Measurements from ENCODE around the gene ESYT3. TPM values are rescaled to one million over a fixed set of nuclear protein-coding genes. Genes with fewer than 3 reads are reported as not detected.
A peak's percentile ranks its signal among the peaks of the same experiment; 100 is the strongest.

Gene ESYT3
- 1 to 10 TPM in 1 of 2 donors, under 1 TPM in 1; 0.12 to 1.7 TPM for total RNA-seq
- long read RNA-seq, result 0 reads

- DNase-seq (peak; percentile 78 to 79), ATAC-seq (peak; percentile 96)
- intact Hi-C loops (cut with DNase I, micrococcal nuclease), result no loop called here
Measured at GRCh38 chr3:138434276-138434874, at the start of gene ESYT3. Gene ESYT3 (plus strand): TSS chr3:138434616. CDS start chr3:138434799, 183 bp downstream.

GRCh38 chr3:138384976-138385375 lies 49.4 kb upstream of the ESYT3 start:
- ATAC-seq (no peak), DNase-seq (no peak)
- intact Hi-C loops (cut with DNase I, micrococcal nuclease), result no loop called here

GRCh38 chr3:138389144-138389601 lies 45.2 kb upstream of the ESYT3 start:
- DNase-seq, result no peak
- ATAC-seq, result no peak

GRCh38 chr3:138389841-138390581 lies 44.4 kb upstream of the ESYT3 start:
- intact Hi-C loops (cut with DNase I, micrococcal nuclease), result no loop called here
- ATAC-seq (no peak), DNase-seq (no peak)

More at GRCh38 chr3:138389144-138389601, 45.2 kb upstream of the ESYT3 start:
- intact Hi-C loops (cut with DNase I, micrococcal nuclease), result no loop called here

GRCh38 chr3:138390582-138390932 lies 43.9 kb upstream of the ESYT3 start:
- intact Hi-C loops (cut with DNase I, micrococcal nuclease), result no loop called here

GRCh38 chr3:138394156-138394555 lies 40.3 kb upstream of the ESYT3 start:
- intact Hi-C loops (cut with DNase I, micrococcal nuclease), result no loop called here
- ATAC-seq, result no peak
- DNase-seq, result no peak

More at GRCh38 chr3:138390582-138390932, 43.9 kb upstream of the ESYT3 start:
- ATAC-seq, result no peak
- no peak for DNase-seq

GRCh38 chr3:138394686-138395085 lies 39.7 kb upstream of the ESYT3 start:
- DNase-seq, result no peak
- intact Hi-C loops (cut with DNase I, micrococcal nuclease), result no loop called here
- no peak for ATAC-seq

GRCh38 chr3:138395865-138396751 lies 38.3 kb upstream of the ESYT3 start:
- DNase-seq (no peak), ATAC-seq (no peak)
- intact Hi-C loops (cut with DNase I, micrococcal nuclease), result no loop called here

- intact Hi-C loops (cut with DNase I, micrococcal nuclease), result no loop called here
- no peak for DNase-seq
- ATAC-seq, result no peak
Measured at GRCh38 chr3:138396752-138397410, 37.5 kb upstream of the ESYT3 start.

GRCh38 chr3:138397983-138398382 lies 36.4 kb upstream of the ESYT3 start:
- DNase-seq (no peak), ATAC-seq (no peak)
- intact Hi-C loops (cut with DNase I, micrococcal nuclease), result no loop called here

GRCh38 chr3:138398791-138399575 lies 35.4 kb upstream of the ESYT3 start:
- DNase-seq (no peak), ATAC-seq (no peak)
- intact Hi-C loops (cut with DNase I, micrococcal nuclease), result no loop called here

GRCh38 chr3:138399766-138400165 lies 34.6 kb upstream of the ESYT3 start:
- intact Hi-C loops (cut with DNase I, micrococcal nuclease), result no loop called here
- DNase-seq (no peak), ATAC-seq (no peak)

GRCh38 chr3:138400651-138401070 lies 33.8 kb upstream of the ESYT3 start:
- ATAC-seq (no peak), DNase-seq (no peak)
- intact Hi-C loops (cut with DNase I, micrococcal nuclease), result no loop called here

- intact Hi-C loops (cut with DNase I, micrococcal nuclease), result no loop called here
- ATAC-seq, result no peak
Measured at GRCh38 chr3:138401834-138402233, 32.6 kb upstream of the ESYT3 start.

GRCh38 chr3:138404121-138404520 lies 30.3 kb upstream of the ESYT3 start:
- intact Hi-C loops (cut with DNase I, micrococcal nuclease), result no loop called here
- no peak for ATAC-seq
- no peak for DNase-seq

More at GRCh38 chr3:138401834-138402233, 32.6 kb upstream of the ESYT3 start:
- no peak for DNase-seq

GRCh38 chr3:138405001-138405400 lies 29.4 kb upstream of the ESYT3 start:
- intact Hi-C loops (cut with DNase I, micrococcal nuclease), result no loop called here
- DNase-seq (no peak), ATAC-seq (no peak)

GRCh38 chr3:138405486-138405885 lies 28.9 kb upstream of the ESYT3 start:
- no peak for ATAC-seq
- no peak for DNase-seq
- intact Hi-C loops (cut with DNase I, micrococcal nuclease), result no loop called here

- no peak for ATAC-seq
- intact Hi-C loops (cut with DNase I, micrococcal nuclease), result no loop called here
- no peak for DNase-seq
Measured at GRCh38 chr3:138406606-138407005, 27.8 kb upstream of the ESYT3 start.

All from left colon (tissue), 2 donors.